Large intestine (tissue), 3 donors: ENCODE measurements around the gene ACAD9. TPM values are rescaled to one million over a fixed set of nuclear protein-coding genes. Genes with fewer than 3 reads are reported as not detected.
A peak's percentile ranks its signal among the peaks of the same experiment; 100 is the strongest.
"Not testable (repeated sequence)": the region's sequence is repeated elsewhere in the genome, so short reads cannot be mapped to it uniquely, and the experiment has no call there.

Source experiments
- DNase-seq, 2 donors: peaks; one replicate each; pipeline versions ENCODE4 v3.0.0 to v3.0.0-alpha.2; 2013
- H3K27ac ChIP-seq: one replicate; pipeline ENCODE4 v1.5.1; 2013; ENCODE audit warnings: low read length
- H3K27me3 ChIP-seq: 2 replicates; pipeline ENCODE4 v1.6.1; 2013; ENCODE audit warnings: low read length; ENCODE audit not compliant: control insufficient read depth, insufficient read depth
- H3K36me3 ChIP-seq: 2 replicates; pipeline ENCODE4 v1.6.1; 2013; ENCODE audit warnings: low read length; ENCODE audit not compliant: control insufficient read depth, insufficient read depth
- H3K4me1 ChIP-seq: one replicate; pipeline ENCODE4 v1.6.1; 2013; ENCODE audit warnings: low read length; ENCODE audit not compliant: control insufficient read depth, insufficient read depth
- H3K4me3 ChIP-seq: one replicate; pipeline ENCODE4 v1.5.1; 2013; ENCODE audit warnings: low read length
- H3K9me3 ChIP-seq: one replicate; pipeline ENCODE4 v1.6.1; 2013; ENCODE audit warnings: mild to moderate bottlenecking, low read depth, low read length, moderate library complexity; ENCODE audit not compliant: control insufficient read depth
- WGBS: methylation state at CpG from one replicate; pipeline ENCODE4 v1.1.5; 2013; ENCODE audit warnings: low lambda C conversion rate; ENCODE audit not compliant: insufficient coverage; 5-methylcytosine and 5-hydroxymethylcytosine counted together
- polyA plus RNA-seq: library from polyadenylated mRNA; unstranded; fragments of 120-200 nt; gene quantifications from one replicate; pipeline ENCODE4 v1.2.1, GENCODE V29; 2013

ACAD9 gene
- polyA plus RNA-seq, 1 donor = 33.1 TPM

- H3K9me3 ChIP-seq = no peaks in the 10 kb centered on the region
- H3K27me3 ChIP-seq = no peaks in the 10 kb centered on the region
- peaks cover 3% of the 10 kb centered on the region for H3K4me1 ChIP-seq
- DNase-seq = no peak
- H3K4me3 ChIP-seq = no peak overlapping the region
- no peaks in the 10 kb centered on the region for H3K36me3 ChIP-seq
- H3K27ac ChIP-seq = no peak overlapping the region
- 86% methylated on average over 2 of the region's 8 CpGs for WGBS
Observed at GRCh38 chr3:128873244-128874022, 6.0 kb upstream of the ACAD9 start.

GRCh38 chr3:128874481-128875180 is 4.8 kb upstream of the ACAD9 start:
- 40% methylated on average over 1 of the region's 3 CpGs for WGBS
- H3K4me1 ChIP-seq = peaks cover 4% of the 10 kb centered on the region
- H3K36me3 ChIP-seq = no peaks in the 10 kb centered on the region
- H3K9me3 ChIP-seq = peaks cover 2% of the 10 kb centered on the region
- no peak for DNase-seq
- H3K4me3 ChIP-seq = no peak overlapping the region
- no peaks in the 10 kb centered on the region for H3K27me3 ChIP-seq
- no peak overlapping the region for H3K27ac ChIP-seq

- no peaks in the 10 kb centered on the region for H3K36me3 ChIP-seq
- peaks cover 2% of the 10 kb centered on the region for H3K9me3 ChIP-seq
- H3K4me3 ChIP-seq = no peak overlapping the region
- WGBS = no CpG with 5 or more reads among the region's 12 CpGs
- H3K27ac ChIP-seq = no peak overlapping the region
- H3K4me1 ChIP-seq = peaks cover 9% of the 10 kb centered on the region
- no peak for DNase-seq
- H3K27me3 ChIP-seq = no peaks in the 10 kb centered on the region
Observed at GRCh38 chr3:128875556-128876120, 3.8 kb upstream of the ACAD9 start.

GRCh38 chr3:128878011-128878457 is 1.4 kb upstream of the ACAD9 start:
- H3K9me3 ChIP-seq = peaks cover 2% of the 10 kb centered on the region
- peak overlapping the region; percentile 96 for H3K4me3 ChIP-seq
- H3K4me1 ChIP-seq = peaks cover 20% of the 10 kb centered on the region
- no CpG with 5 or more reads among the region's 7 CpGs for WGBS
- peak overlapping the region; percentile 96 for H3K27ac ChIP-seq
- peaks cover 4% of the 10 kb centered on the region for H3K36me3 ChIP-seq
- no peaks in the 10 kb centered on the region for H3K27me3 ChIP-seq
- no peak for DNase-seq

- peaks cover 20% of the 10 kb centered on the region for H3K4me1 ChIP-seq
- H3K9me3 ChIP-seq = peaks cover 2% of the 10 kb centered on the region
- WGBS = 6% methylated on average over 3 of the region's 14 CpGs
- H3K4me3 ChIP-seq = peak overlapping the region; percentile 96
- H3K27me3 ChIP-seq = no peaks in the 10 kb centered on the region
- H3K36me3 ChIP-seq = peaks cover 4% of the 10 kb centered on the region
- peak overlapping the region; percentile 96 for H3K27ac ChIP-seq
- peak in 1 of 2 donors; percentile 19 for DNase-seq
Observed at GRCh38 chr3:128878556-128879124, 780 bp upstream of the ACAD9 start.

GRCh38 chr3:128879991-128880390 is 571 bp downstream of the ACAD9 start:
- Histone ChIP-seq H3K4me1 (peaks cover 20% of the 10 kb centered on the region), H3K27me3 (no peaks in the 10 kb centered on the region), H3K9me3 (peaks cover 2% of the 10 kb centered on the region), H3K4me3 (peak overlapping the region; percentile 96), H3K27ac (peak overlapping the region; percentile 96), H3K36me3 (peaks cover 9% of the 10 kb centered on the region)
- DNase-seq = peak in 1 of 2 donors; percentile 13
- WGBS = no CpG with 5 or more reads among the region's 6 CpGs

- Histone ChIP-seq H3K4me1 (peaks cover 20% of the 10 kb centered on the region), H3K36me3 (peaks cover 14% of the 10 kb centered on the region), H3K4me3 (peak overlapping the region; percentile 96)
- H3K27ac ChIP-seq, H3K27me3 ChIP-seq, DNase-seq, H3K9me3 ChIP-seq: not testable (repeated sequence)
- WGBS = no CpG with 5 or more reads among the region's 12 CpGs
Observed at GRCh38 chr3:128880455-128880854, 1.0 kb downstream of the ACAD9 start.

- H3K4me3 ChIP-seq = no peak overlapping the region
- H3K36me3 ChIP-seq = peaks cover 14% of the 10 kb centered on the region
- WGBS = 97% methylated on average over 5 of the region's 6 CpGs
- H3K27ac ChIP-seq = no peak overlapping the region
- no peaks in the 10 kb centered on the region for H3K27me3 ChIP-seq
- DNase-seq = no peak
- peaks cover 2% of the 10 kb centered on the region for H3K9me3 ChIP-seq
- peaks cover 20% of the 10 kb centered on the region for H3K4me1 ChIP-seq
Observed at GRCh38 chr3:128881576-128881975, 2.2 kb downstream of the ACAD9 start.

GRCh38 chr3:128882719-128883118 is 3.3 kb downstream of the ACAD9 start:
- DNase-seq = peak; percentile 40 to 50
- Histone ChIP-seq H3K9me3 (peaks cover 2% of the 10 kb centered on the region), H3K4me3 (no peak overlapping the region), H3K4me1 (peaks cover 20% of the 10 kb centered on the region), H3K36me3 (peaks cover 24% of the 10 kb centered on the region), H3K27ac (no peak overlapping the region), H3K27me3 (no peaks in the 10 kb centered on the region)
- no CpG with 5 or more reads among the region's 1 CpG for WGBS

- H3K4me1 ChIP-seq = peaks cover 15% of the 10 kb centered on the region
- no peaks in the 10 kb centered on the region for H3K9me3 ChIP-seq
- H3K36me3 ChIP-seq = peaks cover 28% of the 10 kb centered on the region
- H3K4me3 ChIP-seq = no peak overlapping the region
- WGBS = no CpG with 5 or more reads among the region's 1 CpG
- no peaks in the 10 kb centered on the region for H3K27me3 ChIP-seq
- no peak for DNase-seq
- H3K27ac ChIP-seq = no peak overlapping the region
Observed at GRCh38 chr3:128884992-128885391, 5.6 kb downstream of the ACAD9 start.
